ENCODE measurements around the gene MSI2.

Gene MSI2

DNA sequence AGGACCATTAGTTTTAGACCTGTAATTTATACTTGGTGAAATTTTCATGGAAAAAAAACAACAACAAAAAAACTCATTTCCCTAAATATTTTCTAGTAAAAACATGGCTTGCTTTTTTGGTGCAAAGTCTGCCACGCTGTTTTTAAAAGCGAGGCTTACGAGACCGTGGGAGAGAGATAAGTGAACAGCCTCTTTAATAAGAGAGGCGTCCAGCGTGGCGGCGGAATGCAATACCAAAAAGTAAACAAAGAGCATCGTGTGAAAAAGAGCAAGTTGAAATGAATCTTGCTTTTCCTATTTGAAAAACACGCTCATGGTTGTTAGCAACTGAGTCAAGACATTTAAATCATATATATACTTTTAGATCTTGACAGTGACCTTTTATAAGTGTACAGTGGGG is 10.5 kb upstream of the MSI2 start:
- no peak for DNase-seq (ENCODE audit: extremely low read depth in 1 of 2, low read depth in 1 of 2)

- DNase-seq (ENCODE audit: extremely low read depth in 1 of 2, low read depth in 1 of 2) = no peak
These were observed 10.1 kb upstream of the MSI2 start for GRCh38 chr17:57246257-57246656.

GRCh38 chr17:57247261-57247660 is 9.1 kb upstream of the MSI2 start:
- DNase-seq (ENCODE audit: extremely low read depth in 1 of 2, low read depth in 1 of 2) = no peak

DNA sequence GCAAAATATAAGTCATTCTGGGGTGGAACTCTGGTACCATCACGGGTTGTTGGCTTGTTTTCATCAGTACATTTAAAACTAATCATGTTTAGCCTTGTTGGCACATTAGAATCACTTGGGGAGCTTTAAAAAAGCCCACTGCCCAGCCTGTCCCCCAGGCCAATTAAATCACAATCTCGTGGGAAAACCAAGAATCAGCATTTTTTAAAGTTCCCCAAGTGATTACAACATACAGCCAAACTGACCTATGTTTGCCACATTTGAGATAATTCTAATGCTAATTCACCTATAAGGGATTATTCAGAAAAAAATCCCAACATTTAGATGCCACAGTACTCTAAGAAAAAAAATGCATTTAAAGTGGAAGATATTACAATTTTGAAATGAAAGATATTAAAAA is 8.4 kb upstream of the MSI2 start:
- no peak for DNase-seq (ENCODE audit: extremely low read depth in 1 of 2, low read depth in 1 of 2)

GRCh38 chr17:57249520-57249919 is 6.8 kb upstream of the MSI2 start:
- no peak for DNase-seq (ENCODE audit: extremely low read depth in 1 of 2, low read depth in 1 of 2)

GRCh38 chr17:57251211-57251787 is 5.0 kb upstream of the MSI2 start:
- DNase-seq (ENCODE audit: extremely low read depth in 1 of 2, low read depth in 1 of 2) = no peak

DNA sequence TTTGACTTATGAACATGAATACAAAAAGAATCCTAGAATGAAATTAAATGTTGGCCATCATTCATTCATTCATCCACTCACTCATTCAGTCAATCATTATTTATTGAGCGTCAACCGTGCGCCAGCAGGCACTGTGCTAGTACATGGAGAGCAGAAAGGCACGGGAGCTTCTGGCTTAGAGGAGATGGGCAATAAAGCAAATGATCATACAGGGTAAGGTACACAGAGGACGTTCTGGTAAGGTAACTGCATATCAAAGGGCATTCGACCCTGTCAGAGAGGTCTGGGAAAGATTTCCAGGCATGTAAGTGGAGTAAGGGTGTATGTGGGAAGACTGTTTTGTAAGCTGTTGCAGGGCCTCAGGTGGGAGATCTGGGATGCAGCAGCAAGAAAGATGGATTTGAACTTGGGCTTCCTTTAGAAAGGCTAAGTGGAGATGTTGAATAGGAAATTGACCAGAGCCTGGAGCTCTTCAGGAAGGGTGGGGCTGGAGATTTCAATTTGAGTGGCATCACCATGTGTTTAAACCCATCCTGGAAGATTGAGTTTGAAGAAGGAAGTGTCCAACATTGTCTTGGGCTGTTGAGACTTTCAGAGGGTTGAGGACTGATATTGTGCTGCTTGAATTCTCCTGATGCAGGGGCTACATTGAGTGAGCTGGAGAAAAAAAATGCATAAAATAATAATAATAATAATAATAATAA is 2.8 kb upstream of the MSI2 start:
- no peak for DNase-seq (ENCODE audit: extremely low read depth in 1 of 2, low read depth in 1 of 2)

GRCh38 chr17:57255182-57255775 is 1.0 kb upstream of the MSI2 start:
- DNase-seq (ENCODE audit: extremely low read depth in 1 of 2, low read depth in 1 of 2) = no peak

DNA sequence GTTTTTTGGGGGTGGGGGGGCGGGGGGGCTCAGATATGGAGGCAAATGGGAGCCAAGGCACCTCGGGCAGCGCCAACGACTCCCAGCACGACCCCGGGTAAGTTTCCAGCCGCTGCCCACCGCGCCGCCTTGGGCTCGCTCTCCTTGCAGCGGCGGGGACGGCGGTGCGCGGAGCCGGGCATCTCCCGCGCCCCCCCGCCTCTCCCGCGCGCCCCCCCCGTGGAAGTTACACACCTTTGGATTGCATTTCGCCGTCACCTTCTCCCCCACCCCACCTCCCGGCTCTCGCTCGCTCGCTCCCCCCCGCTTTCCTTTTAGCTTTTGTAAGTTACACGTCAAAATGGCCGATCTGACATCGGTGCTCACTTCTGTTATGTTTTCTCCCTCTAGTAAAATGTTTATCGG is 387 bp downstream of the MSI2 start:
- no peak for DNase-seq (ENCODE audit: extremely low read depth in 1 of 2, low read depth in 1 of 2)

GRCh38 chr17:57257195-57257894 is 1.0 kb downstream of the MSI2 start:
- no peak for DNase-seq (ENCODE audit: extremely low read depth in 1 of 2, low read depth in 1 of 2)

DNA sequence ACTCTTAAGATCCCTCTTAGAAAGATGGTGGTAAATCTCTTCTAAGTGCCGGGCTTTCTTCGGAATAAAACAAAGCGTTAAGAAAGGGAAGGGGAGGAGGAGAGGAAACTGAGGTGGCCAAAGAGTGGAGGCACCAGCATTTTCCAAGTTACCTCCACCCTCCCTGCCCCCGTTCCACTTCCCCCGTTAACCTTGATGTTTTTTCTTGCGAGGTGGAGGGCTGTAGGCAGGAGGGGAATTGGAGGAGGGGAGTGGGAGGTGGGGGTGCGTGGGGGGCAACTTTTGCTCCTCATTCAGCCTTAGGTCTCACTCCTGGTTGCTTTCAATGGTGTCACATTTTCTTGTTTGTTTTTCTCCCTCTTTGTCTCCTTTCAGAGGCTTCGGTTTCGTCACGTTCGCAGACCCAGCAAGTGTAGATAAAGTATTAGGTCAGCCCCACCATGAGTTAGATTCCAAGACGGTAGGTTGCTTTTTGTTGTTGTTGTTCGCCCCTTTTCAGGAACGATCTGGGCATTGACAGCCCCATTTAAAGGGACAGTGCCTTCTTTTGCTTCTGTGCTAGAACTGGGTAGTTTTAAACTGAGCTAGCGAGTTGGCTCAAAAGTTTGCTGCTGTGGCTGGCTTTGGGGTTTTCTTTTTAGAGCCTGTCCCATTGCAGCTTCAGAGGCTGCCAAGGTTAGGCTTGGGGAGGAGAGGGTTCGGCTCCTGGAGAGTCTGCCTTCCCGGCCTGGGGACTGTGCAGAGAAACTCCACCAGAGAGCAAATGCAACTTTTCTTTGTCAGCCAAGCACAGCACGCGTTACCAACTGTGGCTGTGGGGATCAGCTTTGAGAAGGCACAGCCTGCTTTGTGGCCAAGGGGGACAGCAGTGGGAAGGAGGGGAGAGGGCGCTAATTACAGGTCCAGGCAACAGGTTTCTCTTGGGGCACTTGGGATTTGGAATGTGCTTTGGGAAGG is 1.9 kb downstream of the MSI2 start:
- DNase-seq (ENCODE audit: extremely low read depth in 1 of 2, low read depth in 1 of 2) = no peak

DNA sequence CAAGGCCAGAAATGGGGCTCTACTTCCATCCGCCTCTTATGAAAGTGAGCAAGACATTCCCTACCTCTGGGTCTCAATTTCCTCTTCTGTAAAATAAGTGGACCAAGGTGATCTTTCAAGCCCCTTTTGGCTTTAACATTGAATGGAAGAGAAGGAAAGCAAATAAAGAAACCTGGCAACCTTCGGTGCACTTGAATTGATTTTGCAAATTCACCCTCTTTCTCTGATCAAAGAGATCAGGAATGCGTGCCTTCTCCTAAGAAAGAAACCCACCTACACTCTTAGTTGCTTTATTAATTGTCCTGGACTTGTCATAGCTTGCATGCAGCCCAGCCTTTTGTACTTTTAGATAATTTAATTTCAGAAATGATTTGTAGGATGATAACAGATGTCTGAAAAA is 3.0 kb downstream of the MSI2 start:
- no peak for DNase-seq (ENCODE audit: extremely low read depth in 1 of 2, low read depth in 1 of 2)

GRCh38 chr17:57259817-57260216 is 3.5 kb downstream of the MSI2 start:
- no peak for DNase-seq (ENCODE audit: extremely low read depth in 1 of 2, low read depth in 1 of 2)

GRCh38 chr17:57260325-57261083 is 4.2 kb downstream of the MSI2 start:
- no peak for DNase-seq (ENCODE audit: extremely low read depth in 1 of 2, low read depth in 1 of 2)

- no peak for DNase-seq (ENCODE audit: extremely low read depth in 1 of 2, low read depth in 1 of 2)
These were observed 4.8 kb downstream of the MSI2 start for GRCh38 chr17:57261084-57261461.

DNA sequence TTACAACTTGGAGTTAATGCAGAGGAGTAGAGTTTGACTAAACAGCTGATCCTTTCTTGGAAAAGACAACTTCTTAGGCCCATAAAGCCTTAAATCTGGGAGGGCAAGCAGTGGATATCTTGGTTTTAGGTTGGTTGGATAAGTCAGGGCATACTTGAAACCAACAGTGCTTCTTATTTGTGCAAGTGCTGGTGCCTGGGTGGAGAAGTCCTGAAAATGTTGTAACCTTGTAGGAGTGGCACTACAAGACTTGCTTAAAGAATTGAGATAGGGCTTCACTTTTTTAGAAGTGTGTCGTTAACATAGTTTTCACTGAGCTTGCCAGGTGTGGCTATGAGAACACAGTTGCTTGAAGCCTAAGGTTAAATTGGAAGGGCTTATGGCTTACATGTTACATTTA is 6.2 kb downstream of the MSI2 start:
- no peak for DNase-seq (ENCODE audit: extremely low read depth in 1 of 2, low read depth in 1 of 2)

DNA sequence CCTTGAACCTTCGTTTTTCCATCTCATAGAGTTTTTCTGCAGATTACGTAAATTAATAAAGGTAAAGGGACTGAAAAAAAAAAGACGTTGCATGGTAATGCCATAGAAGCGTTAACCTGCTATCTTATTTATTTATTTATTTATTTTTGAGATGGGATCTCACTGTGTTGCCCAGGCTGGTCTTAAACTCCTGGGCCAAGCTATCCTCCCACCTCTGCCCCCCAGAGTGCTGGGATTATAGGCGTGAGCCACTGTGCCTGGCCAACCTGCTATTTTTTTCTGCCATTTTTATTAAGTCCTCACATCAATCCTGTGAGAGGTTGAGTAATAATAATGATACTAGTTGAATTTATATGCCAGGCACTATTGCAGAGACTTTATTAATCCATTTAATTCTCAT is 7.9 kb downstream of the MSI2 start:
- no peak for DNase-seq (ENCODE audit: extremely low read depth in 1 of 2, low read depth in 1 of 2)

- DNase-seq (ENCODE audit: extremely low read depth in 1 of 2, low read depth in 1 of 2) = no peak
These were observed 8.5 kb downstream of the MSI2 start for GRCh38 chr17:57264776-57265175.

DNA sequence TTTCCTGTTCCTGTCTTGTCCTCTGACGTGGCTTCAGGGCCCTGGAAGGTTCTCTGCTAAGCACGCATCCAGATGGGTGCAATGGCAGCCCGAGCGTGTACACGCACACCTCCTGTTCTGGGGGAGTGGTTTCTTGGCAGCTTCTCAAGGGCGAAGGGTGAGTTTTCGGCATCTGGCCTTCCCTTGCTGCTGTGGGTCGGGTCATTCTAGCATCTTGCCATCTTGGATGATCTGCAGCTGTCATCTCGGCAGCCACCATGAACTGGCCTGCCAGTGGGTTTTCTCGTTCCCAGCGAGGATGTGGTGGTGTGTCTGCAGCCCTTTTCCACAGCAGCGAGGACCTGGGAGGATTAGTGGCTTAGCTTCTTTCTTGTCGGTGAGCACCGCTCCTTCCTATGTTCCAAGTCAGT is 10.6 kb downstream of the MSI2 start:
- DNase-seq (ENCODE audit: extremely low read depth in 1 of 2, low read depth in 1 of 2) = no peak

DNA sequence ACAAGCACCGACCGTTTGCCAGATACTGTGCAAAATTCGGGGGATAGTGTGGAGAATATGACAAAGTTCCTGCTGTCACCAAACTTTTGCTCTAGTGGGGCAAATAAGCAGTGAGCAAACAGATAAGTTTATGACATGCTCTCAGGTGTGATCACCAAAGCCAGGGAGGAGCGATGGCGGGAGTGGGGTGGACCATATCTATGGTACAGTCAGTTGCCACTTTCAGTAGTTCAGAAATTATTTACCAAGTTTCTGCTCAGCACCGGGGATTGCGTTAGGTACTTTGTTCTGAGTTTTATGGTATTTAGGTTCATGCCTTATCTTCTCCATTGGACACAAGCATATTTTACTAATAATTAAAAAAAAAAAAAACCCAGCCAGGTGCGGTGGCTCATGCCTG is 11.9 kb downstream of the MSI2 start:
- no peak for DNase-seq (ENCODE audit: extremely low read depth in 1 of 2, low read depth in 1 of 2)
